Skeletal muscle tissue (tissue), 4 donors: ENCODE measurements around the gene MRPL10. TPM values are rescaled to one million over a fixed set of nuclear protein-coding genes. Genes with fewer than 3 reads are reported as not detected.

Source experiments
- H3K27ac ChIP-seq: one replicate; pipeline ENCODE4 v1.7.0; 2013; ENCODE audit warnings: mild to moderate bottlenecking, low read depth, low read length, inconsistent platforms
- H3K27me3 ChIP-seq, 3 donors: one replicate each; pipeline ENCODE4 v1.7.0; 2013; ENCODE audit warnings: low read length in 3 of 3; ENCODE audit not compliant: control insufficient read depth in 3 of 3, insufficient read depth in 3 of 3
- H3K36me3 ChIP-seq, 3 donors: one replicate each; pipeline ENCODE4 v1.7.0; 2013; ENCODE audit warnings: low read length in 3 of 3; ENCODE audit not compliant: control insufficient read depth in 3 of 3, insufficient read depth in 3 of 3
- H3K4me1 ChIP-seq, 3 donors: one replicate each; pipeline ENCODE4 v1.7.0; 2013; ENCODE audit warnings: low read length in 3 of 3, mild to moderate bottlenecking in 3 of 3; ENCODE audit not compliant: control insufficient read depth in 3 of 3, insufficient read depth in 3 of 3
- H3K4me3 ChIP-seq, 3 donors: one replicate each; pipeline ENCODE4 v1.7.0; 2013; ENCODE audit warnings: low read length in 3 of 3
- H3K9ac ChIP-seq, 3 donors: one replicate each; pipeline ENCODE4 v1.7.0; 2013; ENCODE audit warnings: low read length in 3 of 3, mild to moderate bottlenecking in 3 of 3, moderate library complexity in 2 of 3, low read depth in 1 of 3
- H3K9me3 ChIP-seq, 3 donors: one replicate each; pipeline ENCODE4 v1.7.0; 2013; ENCODE audit warnings: low read length in 3 of 3; ENCODE audit not compliant: control insufficient read depth in 3 of 3
- total RNA-seq: library from RNA; depleted of rRNA; stranded (reverse); fragments of >200 nt; gene quantifications from one replicate; pipeline ENCODE4 v1.2.3, GENCODE V29; 2014
- donor health status: Osteomylitis.

MRPL10 gene
- total RNA-seq, 1 donor from 2014 or later = 19.8 TPM

- Histone ChIP-seq H3K4me3 (peak overlapping the region in 1 of 3 donors; percentile 98), H3K27ac (no peak overlapping the region), H3K9ac (no peak overlapping the region)
Observed at GRCh38 chr17:47829870-47830269, 1.5 kb downstream of the MRPL10 start.

DNA sequence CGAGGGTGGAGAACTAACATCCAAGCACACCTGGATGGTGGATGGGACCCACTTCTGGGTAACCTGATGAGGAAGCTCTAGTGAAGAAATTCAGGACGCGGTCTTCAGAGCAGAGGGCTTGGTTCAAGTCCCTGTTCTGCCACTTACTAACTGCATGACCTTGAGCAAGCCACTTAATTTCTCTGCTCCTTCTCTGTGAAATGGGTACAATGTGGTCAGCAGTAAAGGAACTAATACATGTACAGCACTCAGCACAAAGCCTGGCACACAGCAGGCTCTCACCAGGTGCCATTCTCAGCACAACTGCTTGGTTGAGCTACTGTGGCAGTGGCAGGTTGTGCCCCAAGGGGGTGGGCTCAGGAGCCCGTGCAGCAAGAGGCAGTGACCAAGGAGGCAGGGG is 7.8 kb downstream of the MRPL10 start:
- Histone ChIP-seq H3K27me3 (no peaks in the 10 kb centered on the region), H3K4me3 (no peak overlapping the region), H3K9ac (no peak overlapping the region), H3K36me3 (peaks cover 42 to 53% (median 48%) of the 10 kb centered on the region in 3 donors), H3K27ac (no peak overlapping the region), H3K9me3 (no peaks in the 10 kb centered on the region), H3K4me1 (peaks cover 27 to 45% (median 31%) of the 10 kb centered on the region in 3 donors)

More at GRCh38 chr17:47829870-47830269, 1.5 kb downstream of the MRPL10 start:
- H3K36me3 ChIP-seq = peaks cover 24 to 30% (median 28%) of the 10 kb centered on the region in 3 donors
- peaks cover 19 to 23% (median 20%) of the 10 kb centered on the region in 3 donors for H3K4me1 ChIP-seq
- H3K9me3 ChIP-seq = no peaks in the 10 kb centered on the region
- H3K27me3 ChIP-seq = no peaks in the 10 kb centered on the region

DNA sequence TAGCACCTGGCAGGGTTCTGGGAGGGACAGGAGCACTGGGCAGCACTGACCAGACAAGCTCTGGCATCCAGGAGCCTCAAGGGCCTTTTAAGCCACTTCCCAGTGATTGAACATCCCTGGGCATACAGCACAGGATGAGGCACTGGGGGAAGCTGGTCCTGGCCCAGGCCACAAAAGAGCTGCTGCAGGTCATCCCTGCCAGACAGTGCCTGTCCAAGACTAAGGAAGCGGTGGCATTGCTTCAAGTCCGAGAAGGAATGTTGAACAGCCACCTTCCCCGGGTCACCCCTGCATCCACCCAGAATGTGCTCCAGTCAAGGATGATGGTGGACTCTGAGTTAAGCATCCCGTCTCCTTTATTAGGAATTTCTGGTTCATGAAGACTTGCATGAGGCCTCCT is 8.6 kb downstream of the MRPL10 start:
- Histone ChIP-seq H3K9ac (peak overlapping the region; percentile 38 to 81 (median 57)), H3K9me3 (no peaks in the 10 kb centered on the region), H3K27me3 (no peaks in the 10 kb centered on the region), H3K27ac (peak overlapping the region; percentile 89), H3K4me3 (peak overlapping the region in 2 of 3 donors; percentile 6 to 89), H3K36me3 (peaks cover 44 to 55% (median 51%) of the 10 kb centered on the region in 3 donors), H3K4me1 (peaks cover 27 to 50% (median 31%) of the 10 kb centered on the region in 3 donors)

DNA sequence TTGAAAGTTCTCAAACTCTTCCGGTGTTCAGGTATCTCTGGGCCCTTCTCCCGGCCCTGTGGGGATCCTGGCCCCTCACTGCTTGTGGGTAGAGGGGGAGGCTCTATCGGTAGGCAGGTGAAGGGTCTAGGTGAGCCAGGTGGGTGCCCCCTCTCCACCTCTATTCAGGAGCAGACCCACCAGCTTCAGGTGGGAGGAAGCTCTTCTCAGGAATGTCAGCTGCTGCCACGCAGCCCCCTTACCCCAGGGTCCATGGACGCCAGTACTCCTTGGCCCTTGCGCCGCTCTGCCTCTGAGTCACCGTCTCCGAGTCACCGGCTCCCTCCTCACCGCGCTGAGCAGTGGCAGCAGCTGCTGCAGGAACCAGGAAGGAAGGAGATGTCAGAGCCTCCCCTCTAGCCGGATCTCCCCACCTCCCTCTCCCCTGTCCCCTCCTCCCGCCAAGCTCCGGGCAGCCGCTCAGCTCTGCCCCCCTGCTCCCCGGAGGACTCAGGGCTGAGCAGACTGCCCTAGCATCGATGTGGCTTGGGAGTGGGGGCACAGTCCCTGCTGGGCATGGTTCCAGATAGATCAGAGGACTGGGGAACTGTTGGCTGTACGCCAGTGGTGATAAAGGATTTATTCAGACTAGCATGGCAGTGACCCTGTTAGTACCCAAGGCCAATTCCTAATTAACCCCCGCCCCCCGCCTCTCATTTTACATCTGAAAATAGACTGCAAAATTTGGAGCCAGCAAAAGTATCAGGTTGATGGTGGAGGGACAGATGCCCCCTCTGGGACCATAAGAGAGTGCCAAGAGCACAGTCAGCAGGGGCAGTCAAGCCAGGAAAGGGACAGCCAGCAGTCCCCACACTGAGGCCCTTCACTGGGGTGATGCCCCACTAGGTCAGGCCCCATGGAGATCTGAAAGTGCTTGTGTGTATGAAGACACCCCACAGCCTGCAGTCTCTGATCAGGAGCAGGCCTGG is 9.6 kb downstream of the MRPL10 start, which contains the start of gene OSBPL7:
OSBPL7 (minus strand) TSS at position 371 of the 968 bp plus-strand sequence. CDS start 1,516 bp downstream, outside the sequence.
- no peaks in the 10 kb centered on the region for H3K9me3 ChIP-seq
- no peaks in the 10 kb centered on the region for H3K27me3 ChIP-seq
- peaks cover 44 to 57% (median 54%) of the 10 kb centered on the region in 3 donors for H3K36me3 ChIP-seq
- peaks cover 27 to 53% (median 31%) of the 10 kb centered on the region in 3 donors for H3K4me1 ChIP-seq
- H3K27ac ChIP-seq = peak within 1 kb of the TSS; percentile 89
- peak within 1 kb of the TSS; percentile 89 to 90 (median 90) for H3K4me3 ChIP-seq
- H3K9ac ChIP-seq = peak within 1 kb of the TSS; percentile 81 to 97 (median 88)

GRCh38 chr17:47821031-47821423 is 10.3 kb downstream of the MRPL10 start:
- Histone ChIP-seq H3K27ac (peak overlapping the region; percentile 89), H3K36me3 (peaks cover 44 to 57% (median 54%) of the 10 kb centered on the region in 3 donors), H3K4me3 (peak overlapping the region; percentile 89 to 90 (median 90)), H3K4me1 (peaks cover 27 to 53% (median 31%) of the 10 kb centered on the region in 3 donors), H3K27me3 (no peaks in the 10 kb centered on the region), H3K9ac (peak overlapping the region; percentile 81 to 97 (median 88)), H3K9me3 (no peaks in the 10 kb centered on the region)

GRCh38 chr17:47820033-47820789 is 11.1 kb downstream of the MRPL10 start:
- Histone ChIP-seq H3K9ac (peak overlapping the region; percentile 81 to 97 (median 88)), H3K9me3 (no peaks in the 10 kb centered on the region), H3K27ac (peak overlapping the region; percentile 89), H3K4me1 (peaks cover 27 to 57% (median 31%) of the 10 kb centered on the region in 3 donors), H3K4me3 (peak overlapping the region; percentile 89 to 90 (median 90)), H3K36me3 (peaks cover 46 to 61% (median 56%) of the 10 kb centered on the region in 3 donors), H3K27me3 (no peaks in the 10 kb centered on the region)

GRCh38 chr17:47819475-47819874 is 11.9 kb downstream of the MRPL10 start:
- H3K4me1 ChIP-seq = peaks cover 27 to 60% (median 31%) of the 10 kb centered on the region in 3 donors
- H3K9me3 ChIP-seq = no peaks in the 10 kb centered on the region
- H3K4me3 ChIP-seq = no peak overlapping the region
- no peak overlapping the region for H3K9ac ChIP-seq
- H3K27me3 ChIP-seq = no peaks in the 10 kb centered on the region
- no peak overlapping the region for H3K27ac ChIP-seq
- H3K36me3 ChIP-seq = peaks cover 50 to 66% (median 63%) of the 10 kb centered on the region in 3 donors

GRCh38 chr17:47818002-47818695 is 13.2 kb downstream of the MRPL10 start:
- no peak overlapping the region for H3K27ac ChIP-seq
- H3K9me3 ChIP-seq = no peaks in the 10 kb centered on the region
- H3K27me3 ChIP-seq = no peaks in the 10 kb centered on the region
- H3K9ac ChIP-seq = no peak overlapping the region
- peaks cover 43 to 66% (median 63%) of the 10 kb centered on the region in 3 donors for H3K36me3 ChIP-seq
- peaks cover 27 to 63% (median 30%) of the 10 kb centered on the region in 3 donors for H3K4me1 ChIP-seq
- H3K4me3 ChIP-seq = no peak overlapping the region

GRCh38 chr17:47816947-47817346 is 14.4 kb downstream of the MRPL10 start:
- H3K4me1 ChIP-seq = peaks cover 18 to 60% (median 25%) of the 10 kb centered on the region in 3 donors
- H3K27ac ChIP-seq = no peak overlapping the region
- no peaks in the 10 kb centered on the region for H3K27me3 ChIP-seq
- no peaks in the 10 kb centered on the region for H3K9me3 ChIP-seq
- peaks cover 50 to 74% (median 73%) of the 10 kb centered on the region in 3 donors for H3K36me3 ChIP-seq
- no peak overlapping the region for H3K4me3 ChIP-seq
- no peak overlapping the region for H3K9ac ChIP-seq
